K562 (cell line): ENCODE data around the gene RBFOX1. TPM values are rescaled to one million over a fixed set of nuclear protein-coding genes. Genes with fewer than 3 reads are reported as not detected.

Experiments used
- ATAC-seq: fragments of 200-7000 bp; cut with Tn5 transposase; 3 replicates; pipeline ENCODE4 v1.9.1; 2020; ENCODE audit warnings: moderate library complexity
- BruUV-seq: library from RNA; stranded (reverse); fragments of 400-500 nt; replicated peaks from 2 replicates; lab custom pipeline; 2021; lab: Mats Ljungman, UMichigan
- CTCF ChIA-PET: fragments of 300-600 bp; formaldehyde crosslinking; extraction: SDS; loops from one replicate; lab custom pipeline; 2021; ENCODE audit warnings: low intra/inter-chr PET ratio; lab: Yijun Ruan, JAX
- POLR2A ChIA-PET: fragments of 300-600, 350-650 bp; sonication (Branson Sonifier 250); formaldehyde crosslinking; extraction: SDS; loops from one replicate; lab custom pipeline; 2021; ENCODE audit warnings: antibody characterized with exemption, inconsistent platforms; lab: Yijun Ruan, JAX
- DNase-seq, 4 experiments: peaks; one replicate each; pipeline versions ENCODE4 v3.0.0 to v3.0.0-alpha.2; 2011 to 2018; ENCODE audit warnings: low spot score in 3 of 4, mixed read lengths in 3 of 4; ENCODE audit errors: extremely low read depth in 1 of 4
- FAIRE-seq: peaks from 2 replicates; lab custom pipeline; 2011; peaks lifted over from hg19 to GRCh38; lab: Jason Lieb, UNC
- H2AFZ ChIP-seq: 2 replicates; pipeline ENCODE4 v1.6.0; 2011; ENCODE audit warnings: low read depth, low read length, control low read depth, inconsistent platforms
- H3K27ac ChIP-seq: fragments of 200-600 bp; 3 replicates; pipeline ENCODE4 v1.8.0; 2011; ENCODE audit warnings: low read depth, mild to moderate bottlenecking, control low read depth, inconsistent platforms, low read length, moderate library complexity, mixed read lengths; ENCODE audit errors: extremely low read depth
- H3K27me3 ChIP-seq, 2 experiments: fragments of 300-600 bp in 1 of 2; 2 replicates in 1 of 2; 3 replicates in 1 of 2; pipeline versions ENCODE4 v1.6.0 to v1.8.0; 2011; ENCODE audit warnings: inconsistent platforms in 2 of 2, low read length in 2 of 2, mild to moderate bottlenecking in 1 of 2, mixed read lengths in 1 of 2, moderate library complexity in 1 of 2; ENCODE audit not compliant: control insufficient read depth in 2 of 2, insufficient read depth in 2 of 2
- H3K36me3 ChIP-seq: fragments of 300-600 bp; 3 replicates; pipeline ENCODE4 v1.8.0; 2011; ENCODE audit warnings: mild to moderate bottlenecking, low read length, inconsistent platforms; ENCODE audit not compliant: control insufficient read depth, insufficient read depth
- H3K4me1 ChIP-seq, 2 experiments: fragments of 200-600 bp in 1 of 2; replicated peaks in 1 of 2; 2 replicates in 1 of 2; 3 replicates in 1 of 2; pipeline versions ENCODE4 v1.5.1 to v1.8.0; 2011; ENCODE audit warnings: inconsistent platforms in 2 of 2, low read length in 2 of 2, mild to moderate bottlenecking in 1 of 2, mixed read lengths in 1 of 2, moderate library complexity in 1 of 2; ENCODE audit not compliant: control insufficient read depth in 2 of 2, insufficient read depth in 2 of 2
- H3K4me2 ChIP-seq: 2 replicates; pipeline ENCODE4 v1.6.1; 2011; ENCODE audit warnings: low read length, control low read depth, inconsistent platforms, mixed read lengths; ENCODE audit not compliant: insufficient read depth
- H3K4me3 ChIP-seq: fragments of 200-600 bp; sonication (generic), shearing (Covaris generic); 2 replicates; pipeline ENCODE4 v1.5.1; 2016; ENCODE audit warnings: control low read depth, inconsistent platforms
- H3K79me2 ChIP-seq: fragments of 200-600 bp; 3 replicates; pipeline ENCODE4 v1.8.0; 2011; ENCODE audit warnings: low read length, inconsistent platforms; ENCODE audit not compliant: control insufficient read depth, insufficient read depth
- H3K9ac ChIP-seq, 2 experiments: 2 replicates each; pipeline versions ENCODE4 v1.6.0 to v1.6.1; 2011; ENCODE audit warnings: low read depth in 2 of 2, low read length in 2 of 2, control low read depth in 1 of 2, inconsistent platforms in 1 of 2, mild to moderate bottlenecking in 1 of 2, mixed read lengths in 1 of 2; ENCODE audit not compliant: insufficient read depth in 1 of 2
- H3K9me1 ChIP-seq: one replicate; pipeline ENCODE4 v1.6.0; 2011; ENCODE audit warnings: inconsistent platforms, mild to moderate bottlenecking, low read length, moderate library complexity; ENCODE audit not compliant: control insufficient read depth, insufficient read depth
- H3K9me3 ChIP-seq: replicated peaks from 2 replicates; pipeline ENCODE4 v1.5.1; 2011; ENCODE audit warnings: low read depth, low read length, inconsistent platforms; ENCODE audit not compliant: control insufficient read depth, insufficient read depth
- H4K20me1 ChIP-seq: replicated peaks from 2 replicates; pipeline ENCODE4 v1.6.1; 2011; ENCODE audit warnings: low read length, inconsistent platforms, mixed read lengths; ENCODE audit not compliant: control insufficient read depth, insufficient read depth
- CC2D1A ChIP-seq: fragments of 450-650 bp; IDR thresholded peaks from 2 replicates; pipeline ENCODE4 v1.6.1; 2017; ENCODE audit warnings: mild to moderate bottlenecking
- HOXB6 ChIP-seq: fragments of 250-450 bp; sonication (Bioruptor Pico); IDR thresholded peaks from 2 replicates; pipeline ENCODE4 v1.5.1; 2022; ENCODE audit warnings: mild to moderate bottlenecking, borderline replicate concordance
- MAFF ChIP-seq: IDR thresholded peaks from 2 replicates; pipeline ENCODE4 v1.6.1; 2012; ENCODE audit warnings: low read length, improper control_type of control experiment
- MAFG ChIP-seq: fragments of 450-650 bp; conservative IDR thresholded peaks from 2 replicates; pipeline ENCODE4 v1.6.1; 2016; ENCODE audit warnings: missing genetic modification characterization, missing compliant biosample characterization
- MTA2 ChIP-seq: fragments of 450-650 bp; IDR thresholded peaks from 2 replicates; pipeline ENCODE4 v1.6.1; 2016; ENCODE audit warnings: low read depth
- POLR2B ChIP-seq: fragments of 450-650 bp; IDR thresholded peaks from 2 replicates; pipeline ENCODE4 v1.6.1; 2018; ENCODE audit warnings: low read depth; ENCODE audit not compliant: partially characterized antibody
- PTTG1 ChIP-seq: fragments of 450-650 bp; IDR thresholded peaks from 2 replicates; pipeline ENCODE4 v1.6.1; 2016; ENCODE audit warnings: low read depth, mild to moderate bottlenecking, missing genetic modification characterization, missing compliant biosample characterization
- RCOR1 ChIP-seq, 2 experiments: IDR thresholded peaks; 2 replicates each; pipeline ENCODE4 v1.6.1; 2012; ENCODE audit warnings: low read depth in 2 of 2, low read length in 2 of 2, borderline replicate concordance in 1 of 2, improper control_type of control experiment in 1 of 2
- SMAD2 ChIP-seq: fragments of 150-350 bp; IDR thresholded peaks from 2 replicates; pipeline ENCODE4 v1.6.1; 2014; ENCODE audit warnings: low read depth, mild to moderate bottlenecking, low read length
- TAF1 ChIP-seq: IDR thresholded peaks from 2 replicates; pipeline ENCODE4 v1.6.1; 2011; ENCODE audit warnings: mild to moderate bottlenecking, low read length, moderate library complexity; ENCODE audit not compliant: insufficient read depth, control insufficient read depth, severe bottlenecking; ENCODE audit errors: extremely low read depth
- ZNF316 ChIP-seq: fragments of 450-650 bp; IDR thresholded peaks from 2 replicates; pipeline ENCODE4 v1.6.1; 2016
- WGBS: fragments of 100-300 bp; shearing (Covaris generic); methylation state at CpG from one replicate; pipeline ENCODE4 v1.1.6; 2016; ENCODE audit warnings: low coverage, mixed read lengths; ENCODE audit not compliant: insufficient coverage; ENCODE audit errors: missing lambda C conversion rate; 5-methylcytosine and 5-hydroxymethylcytosine counted together
- in situ Hi-C: fragments of 300-500 bp; cut with MboI; formaldehyde crosslinking; loops from 4 replicates; pipeline ENCODE4 v1.15.0; 2018; ENCODE audit warnings: inconsistent platforms, mixed read lengths
- intact Hi-C: fragments of 100-400 bp; cut with micrococcal nuclease; formaldehyde crosslinking; loops from 2 replicates; pipeline ENCODE4 v1.14.2; 2022
- polyA plus RNA-seq, 8 experiments: library from polyadenylated mRNA; depleted of rRNA in 4 of 8; stranded (reverse) in 5 of 8; unstranded in 3 of 8; fragments of >200 nt; fragmentation: Nextera tagmentation in 2 of 8; fragmentation: Illumina TruSeq in 1 of 8; extraction: Ambion mirVana in 2 of 8; extraction: Trizol in 1 of 8; gene quantifications; 2 replicates each; pipeline versions ENCODE4 v1.2.1 to v1.2.3, GENCODE V29; 2011 to 2014; ENCODE audit warnings: inconsistent platforms in 1 of 8, missing spikeins in 1 of 8
- total RNA-seq, 7 experiments: library from RNA; depleted of rRNA in 6 of 7; stranded (reverse); fragments of >200 nt in 6 of 7; fragmentation: Illumina TruSeq in 2 of 7; extraction: Trizol in 2 of 7; gene quantifications; 2 replicates each; pipeline versions ENCODE4 v1.2.1 to v1.2.3, GENCODE V29; 2011 to 2021; ENCODE audit warnings: low replicate concordance in 1 of 7

RBFOX1 gene
- total and polyA plus RNA-seq, 9 of the 15 experiments (the other 6 are each of a cell fraction or from before 2014, with no cell fraction given): 0.03 TPM; not detected in 8

- no peak for TF ChIP-seq HOXB6 (CRISPR knock-in tag)
- 0 out of 2 replicates have a peak, but pooled peaks have one; percentile 23 for TF ChIP-seq MAFF
- peak; percentile 62 for TF ChIP-seq ZNF316
- no peak for TF ChIP-seq POLR2B
- TF ChIP-seq PTTG1: no peak
- peak; percentile 34; the same call in 1 of the 2 replicates for TF ChIP-seq MAFG (tag)
- TF ChIP-seq, all 486 proteins: peak for 3
- no peaks in the 10 kb centered on the region for H3K9me3 ChIP-seq
- ATAC-seq: no peak
- DNase-seq: no peak
- no peak overlapping the region for H3K4me3 ChIP-seq
- H3K4me2 ChIP-seq: no peak overlapping the region
- H3K9ac ChIP-seq: no peak overlapping the region
- H3K9me1 ChIP-seq: no peaks in the 10 kb centered on the region
- no peaks in the 10 kb centered on the region for H4K20me1 ChIP-seq
- in situ Hi-C loops: no loop called here
- H3K27ac ChIP-seq: no peak overlapping the region
- peaks cover 0 to 4% of the 10 kb centered on the region in 2 experiments; a peak in 1 of 5 replicates for H3K27me3 ChIP-seq
- H3K4me1 ChIP-seq: no peaks in the 10 kb centered on the region
- no peaks in the 10 kb centered on the region for H3K79me2 ChIP-seq
- ChIA-PET POLR2A (no interaction called here), CTCF (no interaction called here)
- WGBS: 2% methylated on average over 8 of the region's 8 CpGs
- BruUV-seq: no TSS peak
- no peak for FAIRE-seq
- no peak overlapping the region for H2AFZ ChIP-seq
- H3K36me3 ChIP-seq: no peaks in the 10 kb centered on the region
- intact Hi-C loops: no loop called here
These were observed 246.8 kb downstream of the RBFOX1 start for GRCh38 chr16:7579454-7579853.

DNA sequence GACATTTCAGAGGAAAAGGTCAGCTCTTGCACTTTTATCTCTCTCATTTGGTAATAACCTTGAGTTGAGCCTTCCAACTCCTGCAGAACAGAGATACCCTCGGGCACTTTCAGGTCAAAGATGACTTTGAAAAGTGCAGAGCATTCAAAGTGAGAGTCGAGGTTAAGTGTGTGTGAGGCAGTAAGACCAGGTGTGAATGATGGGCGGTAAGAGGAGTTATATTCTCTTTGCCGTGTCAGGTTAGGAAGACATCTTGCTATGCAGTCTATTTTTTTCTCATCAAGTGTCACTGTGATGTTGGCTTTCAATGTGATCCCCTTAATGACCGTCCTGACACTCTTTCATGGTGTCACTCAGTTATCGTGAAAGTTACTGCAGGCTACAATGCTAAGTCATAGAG lies 248.5 kb downstream of the RBFOX1 start:
- BruUV-seq: no TSS peak
- intact Hi-C loops: no loop called here
- CTCF ChIA-PET: no interaction called here
- no peak for ATAC-seq
- DNase-seq: no peak
- Histone ChIP-seq H3K9me1 (no peaks in the 10 kb centered on the region), H4K20me1 (no peaks in the 10 kb centered on the region), H2AFZ (no peak overlapping the region), H3K27me3 (no peaks in the 10 kb centered on the region), H3K79me2 (no peaks in the 10 kb centered on the region), H3K4me3 (no peak overlapping the region), H3K4me1 (no peaks in the 10 kb centered on the region), H3K4me2 (no peak overlapping the region), H3K36me3 (no peaks in the 10 kb centered on the region), H3K9ac (no peak overlapping the region), H3K27ac (no peak overlapping the region), H3K9me3 (no peaks in the 10 kb centered on the region)
- in situ Hi-C loops: no loop called here
- TF ChIP-seq MTA2: no peak
- TF ChIP-seq SMAD2: no peak
- TF ChIP-seq RCOR1 (IDR thresholded peaks at IDR 0.05; ENCODE audit: borderline replicate concordance in 1 of 2, low read depth in 2 of 2, low read length in 2 of 2): no peak
- TF ChIP-seq CC2D1A: no peak
- TF ChIP-seq TAF1: no peak
- no peak for FAIRE-seq
- WGBS: 1% methylated on average over 6 of the region's 6 CpGs
- POLR2A ChIA-PET: no interaction called here
